GM13976 (cell line): ENCODE data around the gene SH3RF3.

Experiments used
- DNase-seq: peaks from one replicate; pipeline ENCODE4 v3.0.0; 2012; ENCODE audit warnings: low spot score
- CTCF ChIP-seq: IDR thresholded peaks from 2 replicates; pipeline ENCODE4 v1.5.1; 2012; ENCODE audit warnings: borderline replicate concordance, mild to moderate bottlenecking; ENCODE audit not compliant: insufficient read depth; ENCODE audit errors: extremely low read depth, missing control alignments, control extremely low read depth
- in situ Hi-C: fragments of 300-500 bp; cut with MboI; formaldehyde crosslinking; loops from one replicate; pipeline ENCODE4 v1.12.0; 2022; ENCODE audit warnings: low sequenced_read_pairs, mixed read lengths, inconsistent platforms; ENCODE audit not compliant: unreplicated experiment

SH3RF3 gene

GRCh38 chr2:109460553-109461324, 331.7 kb downstream of the SH3RF3 start:
- no peak for TF ChIP-seq CTCF
- in situ Hi-C loops, result no loop called here
- no peak for DNase-seq

GRCh38 chr2:109463236-109463635, 334.2 kb downstream of the SH3RF3 start:
- in situ Hi-C loops, result no loop called here
- DNase-seq, result no peak
- no peak for TF ChIP-seq CTCF

GRCh38 chr2:109463891-109464290, 334.9 kb downstream of the SH3RF3 start:
- TF ChIP-seq CTCF, result no peak
- no peak for DNase-seq
- in situ Hi-C loops, result no loop called here

- no peak for DNase-seq
- in situ Hi-C loops, result no loop called here
- TF ChIP-seq CTCF, result no peak
Observed at GRCh38 chr2:109466674-109467575, 337.9 kb downstream of the SH3RF3 start.

- TF ChIP-seq CTCF, result no peak
- no peak for DNase-seq
- in situ Hi-C loops, result no loop called here
Observed at GRCh38 chr2:109467701-109468100, 338.7 kb downstream of the SH3RF3 start.

- no peak for TF ChIP-seq CTCF
- no peak for DNase-seq
- in situ Hi-C loops, result no loop called here
Observed at GRCh38 chr2:109468893-109469292, 339.9 kb downstream of the SH3RF3 start.
